Activated B cell treated with CpG ODN at 0.5 μM for 24 hours (primary cell): ENCODE data around the gene ZNF470. TPM values are rescaled to one million over a fixed set of nuclear protein-coding genes. Genes with fewer than 3 reads are reported as not detected.

Experiments used
- ATAC-seq: fragments of 200-7000 bp; cut with Tn5 transposase; one replicate; pipeline ENCODE4 v1.10.0; 2021; ENCODE audit warnings: low read depth, mild to moderate bottlenecking, moderate library complexity
- CTCF ChIA-PET: fragments of 350-600 bp; sonication (Branson Sonifier 250); formaldehyde crosslinking; loops from one replicate; lab custom pipeline; 2021; ENCODE audit warnings: antibody characterized with exemption; lab: Charles Lee
- POLR2A ChIA-PET: fragments of 350-600 bp; sonication (Branson Sonifier 250); formaldehyde crosslinking; loops from one replicate; lab custom pipeline; 2021; ENCODE audit warnings: antibody characterized with exemption; lab: Charles Lee
- DNase-seq: peaks from one replicate; pipeline ENCODE4 v3.0.0; 2022
- H3K27ac Mint-ChIP-seq: one replicate; pipeline ENCODE4 v1.8.0; 2020; ENCODE audit warnings: mixed read lengths
- H3K27me3 Mint-ChIP-seq: one replicate; pipeline ENCODE4 v1.8.0; 2021; ENCODE audit warnings: mixed read lengths
- H3K36me3 Mint-ChIP-seq: one replicate; pipeline ENCODE4 v1.8.0; 2021; ENCODE audit warnings: low read depth, mixed read lengths
- H3K4me1 Mint-ChIP-seq: one replicate; pipeline ENCODE4 v1.8.0; 2021; ENCODE audit warnings: mixed read lengths
- H3K4me3 Mint-ChIP-seq: one replicate; pipeline ENCODE4 v1.8.0; 2020; ENCODE audit warnings: mild to moderate bottlenecking, mixed read lengths
- H3K9me3 Mint-ChIP-seq: one replicate; pipeline ENCODE4 v1.8.0; 2020; ENCODE audit warnings: mixed read lengths
- intact Hi-C: fragments of 100-400 bp; cut with micrococcal nuclease; formaldehyde crosslinking; loops from one replicate; pipeline ENCODE4 v1.15.1; 2024
- total RNA-seq: library from RNA; stranded (reverse); gene quantifications from 2 replicates; pipeline ENCODE4 v1.2.3, GENCODE V29; 2022
- TF ChIP-seq, protein P1 (sequence below): fragments of 200-600 bp; IDR thresholded peaks from one replicate; pipeline ENCODE4 v1.8.0; 2022; ENCODE audit warnings: antibody characterized with exemption, mild to moderate bottlenecking

ZNF470 gene
- total RNA-seq, 1 donor from 2014 or later: 6.4 TPM

DNA sequence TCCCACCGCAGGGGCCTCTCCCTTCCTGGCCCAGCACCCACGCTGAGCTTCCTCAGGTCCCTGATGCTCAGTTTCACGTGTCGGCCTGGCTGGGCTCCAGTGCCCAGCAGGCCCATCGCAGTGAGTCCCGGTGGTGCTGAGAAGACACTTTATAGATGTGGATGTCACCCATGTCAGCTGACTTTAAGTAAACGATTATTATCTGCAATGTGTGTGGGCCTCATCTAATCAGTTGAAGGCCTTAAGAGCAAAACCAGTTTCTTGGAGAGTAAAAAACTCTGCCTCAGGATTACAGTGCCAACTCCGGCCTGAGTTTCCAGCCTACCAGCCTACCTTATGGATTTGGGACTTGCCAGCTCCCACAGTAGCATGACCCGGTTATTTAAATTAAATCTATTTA is 58.4 kb downstream of the ZNF470 start:
- H3K9me3 Mint-ChIP-seq: peaks cover 29% of the 10 kb centered on the region
- ATAC-seq: no peak
- ChIA-PET POLR2A (no interaction called here), CTCF (no interaction called here)
- no peak overlapping the region for H3K27ac Mint-ChIP-seq
- H3K4me1 Mint-ChIP-seq: no peaks in the 10 kb centered on the region
- no peak overlapping the region for H3K4me3 Mint-ChIP-seq
- H3K27me3 Mint-ChIP-seq: no peaks in the 10 kb centered on the region
- intact Hi-C loops: no loop called here
- TF ChIP-seq, protein P1, sequence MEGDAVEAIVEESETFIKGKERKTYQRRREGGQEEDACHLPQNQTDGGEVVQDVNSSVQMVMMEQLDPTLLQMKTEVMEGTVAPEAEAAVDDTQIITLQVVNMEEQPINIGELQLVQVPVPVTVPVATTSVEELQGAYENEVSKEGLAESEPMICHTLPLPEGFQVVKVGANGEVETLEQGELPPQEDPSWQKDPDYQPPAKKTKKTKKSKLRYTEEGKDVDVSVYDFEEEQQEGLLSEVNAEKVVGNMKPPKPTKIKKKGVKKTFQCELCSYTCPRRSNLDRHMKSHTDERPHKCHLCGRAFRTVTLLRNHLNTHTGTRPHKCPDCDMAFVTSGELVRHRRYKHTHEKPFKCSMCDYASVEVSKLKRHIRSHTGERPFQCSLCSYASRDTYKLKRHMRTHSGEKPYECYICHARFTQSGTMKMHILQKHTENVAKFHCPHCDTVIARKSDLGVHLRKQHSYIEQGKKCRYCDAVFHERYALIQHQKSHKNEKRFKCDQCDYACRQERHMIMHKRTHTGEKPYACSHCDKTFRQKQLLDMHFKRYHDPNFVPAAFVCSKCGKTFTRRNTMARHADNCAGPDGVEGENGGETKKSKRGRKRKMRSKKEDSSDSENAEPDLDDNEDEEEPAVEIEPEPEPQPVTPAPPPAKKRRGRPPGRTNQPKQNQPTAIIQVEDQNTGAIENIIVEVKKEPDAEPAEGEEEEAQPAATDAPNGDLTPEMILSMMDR: no peak
- no peak for DNase-seq
- H3K36me3 Mint-ChIP-seq: peaks cover 48% of the 10 kb centered on the region

DNA sequence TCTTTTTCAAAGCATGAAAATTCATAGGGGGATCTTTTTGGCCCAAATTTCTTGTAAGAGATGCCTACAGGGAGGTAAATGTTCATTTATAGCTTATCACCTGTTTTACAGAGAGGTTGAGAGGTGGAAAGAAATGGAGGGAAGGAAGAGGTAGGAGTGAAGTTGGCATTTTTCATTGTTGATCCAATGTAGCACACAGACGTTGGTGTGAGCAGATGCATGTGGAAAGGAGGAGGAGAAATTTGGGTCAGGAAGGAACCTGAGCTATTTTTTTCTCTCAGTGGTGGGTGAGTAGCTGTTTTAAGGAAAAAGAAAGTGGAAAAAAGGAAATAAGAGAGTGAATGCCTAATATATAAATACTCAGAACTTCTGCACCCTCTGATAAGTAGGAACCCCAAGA is 65.8 kb downstream of the ZNF470 start:
- ChIA-PET CTCF (no interaction called here), POLR2A (no interaction called here)
- intact Hi-C loops: no loop called here
- TF ChIP-seq, protein P1: no peak
- H3K4me3 Mint-ChIP-seq: no peak overlapping the region
- DNase-seq (no peak), ATAC-seq (no peak)
- H3K27me3 Mint-ChIP-seq: no peaks in the 10 kb centered on the region
- no peak overlapping the region for H3K27ac Mint-ChIP-seq
- H3K9me3 Mint-ChIP-seq: peaks cover 35% of the 10 kb centered on the region
- H3K36me3 Mint-ChIP-seq: peaks cover 10% of the 10 kb centered on the region
- no peaks in the 10 kb centered on the region for H3K4me1 Mint-ChIP-seq

DNA sequence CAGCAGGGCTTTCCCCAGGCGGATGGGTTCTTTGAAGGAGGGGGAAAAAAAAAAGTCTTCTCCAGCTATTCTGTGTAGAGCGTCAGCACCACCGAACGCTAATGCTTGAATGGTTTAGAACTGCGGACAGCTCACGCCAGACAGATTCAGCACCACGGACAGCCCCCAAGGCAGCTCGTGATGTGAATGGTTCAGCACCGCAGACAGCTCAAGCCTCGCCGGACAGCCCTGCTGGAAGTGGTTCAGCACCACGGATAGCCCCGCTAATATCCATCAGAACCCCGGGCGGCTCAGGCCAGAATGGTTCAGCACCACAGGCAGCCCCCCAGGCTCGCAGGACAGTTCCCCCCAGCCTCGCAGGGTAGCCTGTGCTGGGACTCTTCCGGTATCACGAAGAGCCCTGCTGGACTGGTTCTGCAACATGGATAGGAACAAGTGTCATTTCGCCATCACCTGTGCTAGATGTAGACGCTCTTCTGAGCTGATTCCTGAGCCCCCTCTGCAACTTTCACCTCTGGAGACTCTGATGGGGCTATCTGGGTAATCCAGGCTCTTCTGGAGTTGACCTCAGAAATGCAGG is 70.8 kb downstream of the ZNF470 start:
- no peak overlapping the region for H3K27ac Mint-ChIP-seq
- intact Hi-C loops: no loop called here
- POLR2A ChIA-PET: no interaction called here
- TF ChIP-seq, protein P1: no peak
- ATAC-seq (no peak), DNase-seq (no peak)
- CTCF ChIA-PET: no interaction called here
- peaks cover 30% of the 10 kb centered on the region for H3K9me3 Mint-ChIP-seq
- no peak overlapping the region for H3K4me3 Mint-ChIP-seq
- peaks cover 7% of the 10 kb centered on the region for H3K27me3 Mint-ChIP-seq
- no peaks in the 10 kb centered on the region for H3K36me3 Mint-ChIP-seq
- no peaks in the 10 kb centered on the region for H3K4me1 Mint-ChIP-seq

Other genes with a start within 250 kb of the ZNF470 start
- 7.4 and 7.9 TPM in 2 replicates for gene ZNF582, start 173.9 kb upstream of the ZNF470 start, total RNA-seq
- gene ZNF583, start 163.1 kb upstream of the ZNF470 start, total RNA-seq: 5.7 and 6.0 TPM in 2 replicates
- 2.0 and 2.6 TPM in 2 replicates for gene ZNF667, start 90.1 kb upstream of the ZNF470 start, total RNA-seq
- 1.8 and 2.1 TPM in 2 replicates for gene ZNF471, start 59.6 kb upstream of the ZNF470 start, total RNA-seq
- gene ZFP28, start 28.5 kb upstream of the ZNF470 start, total RNA-seq: 6.2 and 6.5 TPM in 2 replicates
- gene ZNF71, start 27.8 kb downstream of the ZNF470 start, total RNA-seq: 6.3 and 6.7 TPM in 2 replicates
- not detected in 2 replicates for gene SMIM17, start 75.7 kb downstream of the ZNF470 start, total RNA-seq
- 5.5 and 5.7 TPM in 2 replicates for gene ZNF835, start 104.3 kb downstream of the ZNF470 start, total RNA-seq